Skin of body (tissue), 2 donors: ENCODE results near the gene GSTT2. TPM values are rescaled to one million over a fixed set of nuclear protein-coding genes. Genes with fewer than 3 reads are reported as not detected.
"Not testable (repeated sequence)": the region's sequence is repeated elsewhere in the genome, so short reads cannot be mapped to it uniquely, and the experiment has no call there.

Source experiments
- DNase-seq: peaks from one replicate; lab custom pipeline; 2025; lab: John Stamatoyannopoulos, UW
- total RNA-seq: library from RNA; depleted of rRNA; stranded (reverse); fragments of >200 nt; gene quantifications from one replicate; pipeline ENCODE4 v1.2.3, GENCODE V29; 2014

GSTT2 gene
- total RNA-seq, result not detected

- DNase-seq, result not testable (repeated sequence)
Measured at GRCh38 chr22:23979557-23980240, at the start of gene GSTT2. Gene GSTT2 (plus strand): TSS chr22:23980134.

DNA sequence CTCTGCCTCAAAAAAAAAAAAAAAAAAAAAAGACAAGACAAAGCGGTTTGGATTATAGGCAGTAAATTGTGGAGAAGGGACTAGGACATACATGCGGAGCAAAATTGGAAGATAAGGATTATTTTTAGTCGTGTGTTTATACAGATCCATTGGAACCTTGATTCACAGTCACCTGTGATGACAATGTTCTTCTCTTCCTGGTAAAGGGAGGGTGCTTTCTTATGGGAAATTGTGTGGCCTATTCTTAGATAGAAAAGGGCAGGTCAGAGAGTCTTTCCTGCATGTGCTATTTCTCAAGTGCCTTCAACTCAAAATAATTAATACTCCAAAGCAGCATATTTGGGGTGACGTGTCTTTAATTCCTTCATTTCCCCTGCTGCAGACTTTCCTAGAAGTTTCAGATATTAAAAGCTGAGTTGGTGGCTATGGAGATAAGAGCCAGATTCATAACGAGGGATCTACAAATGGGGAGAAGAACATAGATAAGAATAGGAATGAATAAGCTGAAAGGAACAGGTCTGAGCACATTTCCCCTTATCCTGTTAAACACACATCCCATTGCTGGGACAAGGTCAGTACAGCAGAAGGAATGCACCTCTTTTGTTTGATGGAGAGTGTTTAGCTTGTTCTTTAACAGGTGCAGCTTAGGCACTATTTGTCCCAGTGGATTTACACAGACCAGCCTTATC, 41.5 kb upstream of the GSTT2 start:
- no peak for DNase-seq

- no peak for DNase-seq
Measured at GRCh38 chr22:23939017-23939357, 40.9 kb upstream of the GSTT2 start.

GRCh38 chr22:23940166-23940565, 39.8 kb upstream of the GSTT2 start:
- not testable (repeated sequence) for DNase-seq

- not testable (repeated sequence) for DNase-seq
Measured at GRCh38 chr22:23947391-23947790, 32.5 kb upstream of the GSTT2 start.

DNA sequence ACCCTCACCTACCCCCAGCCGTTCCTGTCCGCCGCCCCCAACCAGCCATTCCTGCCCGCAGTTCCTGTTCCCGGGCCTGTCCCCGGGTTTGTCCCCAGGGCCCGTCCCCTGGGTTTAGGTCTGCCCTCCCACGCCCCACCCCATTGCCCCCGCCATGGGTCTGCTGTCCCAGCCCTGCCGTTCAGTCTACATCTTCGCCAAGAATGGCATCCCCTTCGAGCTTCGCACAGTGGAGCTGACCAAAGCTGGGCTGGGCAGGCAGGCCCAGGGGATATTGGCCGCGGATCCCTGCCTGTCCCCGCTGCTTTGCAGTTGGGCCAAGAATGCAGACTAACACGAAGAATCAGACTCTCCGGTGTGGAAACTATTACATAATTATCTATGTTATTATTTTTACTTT, 30.2 kb upstream of the GSTT2 start:
- DNase-seq, result not testable (repeated sequence)

GRCh38 chr22:23951383-23951782, 28.6 kb upstream of the GSTT2 start:
- not testable (repeated sequence) for DNase-seq

GRCh38 chr22:23952794-23953405, 27.0 kb upstream of the GSTT2 start:
- DNase-seq, result not testable (repeated sequence)

DNA sequence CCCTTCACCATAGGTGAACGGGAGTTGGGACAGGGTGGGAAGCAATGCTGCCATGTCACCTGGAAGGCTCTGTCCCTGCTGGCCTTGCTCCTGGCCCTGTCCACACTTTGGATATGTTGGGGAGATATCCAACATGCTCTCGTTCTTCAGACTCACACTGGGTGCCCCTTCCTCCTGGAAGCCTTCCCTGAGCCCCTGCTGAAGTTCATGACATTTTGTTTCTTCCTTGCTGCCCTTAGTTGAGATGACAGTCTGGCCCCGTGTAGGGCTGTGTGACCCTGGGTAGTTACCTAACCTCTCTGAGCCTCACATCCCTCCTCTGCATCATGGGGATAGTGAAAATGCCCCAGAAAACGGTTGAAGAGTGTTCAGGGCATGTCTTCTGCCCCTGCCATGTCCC, 26.4 kb upstream of the GSTT2 start:
- not testable (repeated sequence) for DNase-seq

- not testable (repeated sequence) for DNase-seq
Measured at GRCh38 chr22:23954193-23954990, 25.5 kb upstream of the GSTT2 start.

DNA sequence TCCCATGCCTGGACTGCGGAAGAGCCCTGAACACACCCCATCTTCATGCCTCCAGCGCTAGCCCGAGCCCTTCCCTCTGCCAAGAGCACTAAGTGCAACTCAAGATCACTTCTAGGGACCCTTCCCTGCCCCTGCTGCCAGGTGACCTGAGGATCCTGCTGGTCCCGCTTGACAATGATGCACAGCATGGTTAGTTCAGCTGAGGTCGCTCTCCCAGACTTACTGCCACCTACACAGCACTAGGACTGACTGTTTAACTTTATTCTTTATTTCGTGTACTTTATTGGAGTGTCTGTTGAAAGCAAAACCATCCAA, 25.0 kb upstream of the GSTT2 start:
- DNase-seq, result not testable (repeated sequence)

- not testable (repeated sequence) for DNase-seq
Measured at GRCh38 chr22:23955886-23956285, 24.0 kb upstream of the GSTT2 start.

- peak; percentile 33 for DNase-seq
Measured at GRCh38 chr22:23956301-23956900, 23.5 kb upstream of the GSTT2 start.

DNA sequence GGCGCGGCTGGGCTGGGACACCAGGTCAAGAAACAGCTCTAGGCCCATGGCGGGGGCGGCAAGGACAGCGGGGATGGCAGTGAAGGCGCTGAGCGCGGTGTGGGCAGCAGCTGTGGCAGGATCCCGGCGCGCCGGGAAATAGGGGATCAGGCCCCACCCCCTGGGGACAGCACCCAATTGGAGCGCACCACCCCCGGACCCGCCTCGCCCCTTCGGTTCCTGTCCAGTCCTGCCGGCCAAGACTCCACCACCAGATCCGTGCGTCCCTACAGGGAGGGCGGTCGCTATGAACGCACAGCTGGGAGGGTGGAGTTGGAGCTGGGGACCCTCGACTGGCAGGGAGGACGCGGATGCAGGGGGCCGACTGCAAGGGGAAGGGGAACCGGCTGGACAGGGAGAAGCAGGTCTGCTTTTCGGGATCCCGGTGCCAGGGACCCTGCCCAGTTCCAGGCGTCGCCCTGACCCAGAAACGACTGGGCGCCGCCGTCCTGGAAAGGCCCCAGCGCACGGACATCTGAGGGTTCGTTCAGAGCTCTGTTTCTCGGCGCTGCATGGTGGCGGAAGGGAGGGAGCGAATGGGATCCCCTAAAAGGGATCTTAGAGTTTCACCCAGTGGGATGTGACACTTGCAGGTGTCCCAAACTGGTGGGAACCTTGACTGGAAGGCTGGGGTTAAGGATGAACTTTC, 18.7 kb upstream of the GSTT2 start, which contains the start of gene GSTT2B:
TSS of gene GSTT2B (minus strand) at position 112 of the 688 bp plus-strand sequence. CDS start at position 48, 64 bp downstream.
- not testable (repeated sequence) for DNase-seq

- not testable (repeated sequence) for DNase-seq
Measured at GRCh38 chr22:23966094-23966493, 13.8 kb upstream of the GSTT2 start.

- not testable (repeated sequence) for DNase-seq
Measured at GRCh38 chr22:23966568-23966967, 13.4 kb upstream of the GSTT2 start, which contains the start of gene DDTL. Gene DDTL (plus strand): TSS chr22:23966888. CDS start chr22:23966915, 27 bp downstream.

- DNase-seq, result no peak
Measured at GRCh38 chr22:23969071-23969470, 10.9 kb upstream of the GSTT2 start.

DNA sequence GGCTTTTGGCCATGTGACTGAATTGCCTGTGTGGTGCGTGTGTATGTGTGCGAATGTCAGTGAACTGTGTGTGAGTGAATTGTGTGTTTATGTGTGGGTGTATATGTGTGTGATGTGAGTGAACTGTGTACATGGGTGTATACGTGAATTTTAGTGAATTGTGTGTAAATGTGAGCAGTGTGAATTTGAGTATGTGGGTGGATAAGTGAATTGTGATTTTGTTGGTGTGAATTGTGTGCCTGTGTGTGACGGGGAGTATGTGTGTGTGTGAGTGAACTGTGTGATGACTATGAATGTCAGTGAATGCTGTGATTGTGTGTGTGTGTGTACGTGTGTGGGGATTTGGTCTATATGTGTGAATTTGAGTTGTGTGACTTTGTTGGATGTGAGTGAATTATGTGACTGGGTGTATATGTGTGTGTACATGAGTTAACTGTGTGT, 9.7 kb upstream of the GSTT2 start:
- DNase-seq, result no peak

DNA sequence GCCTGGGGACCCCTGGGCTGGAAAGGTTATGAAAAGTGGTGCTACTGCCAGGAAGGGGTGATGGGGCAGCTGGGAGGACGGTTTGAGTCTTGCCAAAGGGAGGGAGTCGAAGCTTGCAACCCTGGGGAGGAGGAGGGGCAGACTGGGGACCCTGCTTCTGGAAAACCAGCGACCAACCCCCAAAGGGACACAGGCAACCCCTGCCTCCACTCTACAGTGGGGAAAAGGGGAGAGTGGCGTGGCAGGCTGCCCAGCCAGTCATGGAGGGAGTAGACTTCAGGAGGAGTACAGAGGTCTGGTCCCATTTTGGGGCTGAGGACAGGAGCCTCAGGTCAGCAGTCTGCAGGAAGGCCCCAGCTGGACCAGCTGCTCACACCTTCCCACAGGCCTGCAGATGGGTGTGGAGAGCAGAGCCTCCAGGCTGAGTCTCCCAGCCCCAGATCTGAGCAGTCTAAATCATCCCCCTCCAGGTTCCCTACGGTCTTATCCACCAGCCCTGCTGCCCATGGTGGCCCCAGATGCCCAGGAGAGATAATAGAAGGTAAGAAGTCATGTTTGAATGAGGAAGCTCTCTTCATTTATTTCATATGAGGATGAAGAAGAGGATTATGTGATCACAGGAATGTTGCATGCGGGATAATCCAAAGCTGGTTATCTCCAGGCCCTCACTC, 9.0 kb upstream of the GSTT2 start:
- no peak for DNase-seq

- not testable (repeated sequence) for DNase-seq
Measured at GRCh38 chr22:23971927-23972326, 8.0 kb upstream of the GSTT2 start.
